H9 (cell line): ENCODE measurements around the gene GLYATL1B. TPM values are rescaled to one million over a fixed set of nuclear protein-coding genes. Genes with fewer than 3 reads are reported as not detected.
"Not testable (repeated sequence)": the region's sequence is repeated elsewhere in the genome, so short reads cannot be mapped to it uniquely, and the experiment has no call there.

Experiments used
- DNase-seq: peaks from one replicate; pipeline ENCODE4 v3.0.0-alpha.2; 2017
- H2AFZ ChIP-seq: one replicate; pipeline ENCODE4 v1.6.1; 2013; ENCODE audit warnings: mild to moderate bottlenecking, low read length, control low read depth, moderate library complexity
- H2AK5ac ChIP-seq: 2 replicates; pipeline ENCODE4 v1.6.1; 2013; ENCODE audit warnings: low read length, control low read depth, mixed read lengths; ENCODE audit not compliant: insufficient read length
- H2BK120ac ChIP-seq: one replicate; pipeline ENCODE4 v1.6.1; 2013; ENCODE audit warnings: low read depth, mild to moderate bottlenecking, low read length, control low read depth, inconsistent platforms; ENCODE audit not compliant: poor library complexity, severe bottlenecking
- H2BK12ac ChIP-seq: 2 replicates; pipeline ENCODE4 v1.6.1; 2013; ENCODE audit warnings: low read length, control low read depth, mixed read lengths, low read depth; ENCODE audit not compliant: insufficient read length
- H2BK15ac ChIP-seq: 2 replicates; pipeline ENCODE4 v1.6.1; 2013; ENCODE audit warnings: low read depth, low read length, control low read depth
- H2BK20ac ChIP-seq: one replicate; pipeline ENCODE4 v1.6.1; 2013; ENCODE audit warnings: low read depth, mild to moderate bottlenecking, low read length, control low read depth, inconsistent platforms; ENCODE audit not compliant: poor library complexity, severe bottlenecking
- H2BK5ac ChIP-seq: 2 replicates; pipeline ENCODE4 v1.6.1; 2013; ENCODE audit warnings: low read length, control low read depth, mixed read lengths; ENCODE audit not compliant: insufficient read length
- H3K14ac ChIP-seq: 2 replicates; pipeline ENCODE4 v1.6.1; 2013; ENCODE audit warnings: low read length, control low read depth; ENCODE audit not compliant: insufficient read depth
- H3K18ac ChIP-seq: 2 replicates; pipeline ENCODE4 v1.6.1; 2013; ENCODE audit warnings: low read depth, mild to moderate bottlenecking, mixed read lengths, low read length, control low read depth; ENCODE audit not compliant: insufficient read length
- H3K23ac ChIP-seq: 2 replicates; pipeline ENCODE4 v1.6.1; 2013; ENCODE audit warnings: low read length, control low read depth, mixed read lengths, low read depth; ENCODE audit not compliant: insufficient read length
- H3K23me2 ChIP-seq: 2 replicates; pipeline ENCODE4 v1.6.1; 2013; ENCODE audit warnings: low read depth, mild to moderate bottlenecking, mixed read lengths, low read length, control low read depth; ENCODE audit not compliant: insufficient read length, poor library complexity, severe bottlenecking
- H3K27ac ChIP-seq: 2 replicates; pipeline ENCODE4 v1.5.1; 2013; ENCODE audit warnings: low read length, control low read depth, mixed read lengths, low read depth; ENCODE audit not compliant: insufficient read length
- H3K27me3 ChIP-seq: 2 replicates; pipeline ENCODE4 v1.6.1; 2013; ENCODE audit warnings: low read length, control low read depth, inconsistent platforms; ENCODE audit not compliant: insufficient read depth
- H3K4ac ChIP-seq: 2 replicates; pipeline ENCODE4 v1.6.1; 2013; ENCODE audit warnings: low read depth, mild to moderate bottlenecking, control low read depth, inconsistent platforms, low read length, moderate library complexity
- H3K4me1 ChIP-seq: 2 replicates; pipeline ENCODE4 v1.6.1; 2013; ENCODE audit warnings: low read length, control low read depth, inconsistent platforms; ENCODE audit not compliant: insufficient read depth
- H3K4me2 ChIP-seq: 2 replicates; pipeline ENCODE4 v1.6.1; 2013; ENCODE audit warnings: low read length, control low read depth, mixed read lengths; ENCODE audit not compliant: insufficient read length, insufficient read depth
- H3K56ac ChIP-seq: 2 replicates; pipeline ENCODE4 v1.6.1; 2013; ENCODE audit warnings: low read depth, mild to moderate bottlenecking, mixed read lengths, low read length, control low read depth; ENCODE audit not compliant: insufficient read length
- H3K79me1 ChIP-seq: 2 replicates; pipeline ENCODE4 v1.6.1; 2013; ENCODE audit warnings: low read depth, mild to moderate bottlenecking, moderate library complexity, low read length, control low read depth, inconsistent platforms; ENCODE audit not compliant: insufficient read depth, poor library complexity, severe bottlenecking
- H3K79me2 ChIP-seq: 2 replicates; pipeline ENCODE4 v1.6.1; 2013; ENCODE audit warnings: low read length, control low read depth, inconsistent platforms; ENCODE audit not compliant: insufficient read depth
- H3K9ac ChIP-seq: 2 replicates; pipeline ENCODE4 v1.6.1; 2013; ENCODE audit warnings: low read length, control low read depth, mixed read lengths; ENCODE audit not compliant: insufficient read length; ENCODE audit errors: extremely low read depth
- H3K9me3 ChIP-seq: one replicate; pipeline ENCODE4 v1.6.1; 2013; ENCODE audit warnings: low read depth, low read length, inconsistent platforms; ENCODE audit not compliant: control insufficient read depth
- H3T11ph ChIP-seq: one replicate; pipeline ENCODE4 v1.6.1; 2013; ENCODE audit warnings: mild to moderate bottlenecking, low read length, control low read depth, inconsistent platforms
- H4K20me1 ChIP-seq: one replicate; pipeline ENCODE4 v1.6.1; 2013; ENCODE audit not compliant: control insufficient read depth, insufficient read length, insufficient read depth
- H4K5ac ChIP-seq: 2 replicates; pipeline ENCODE4 v1.6.1; 2013; ENCODE audit warnings: low read depth, mild to moderate bottlenecking, mixed read lengths, low read length, control low read depth; ENCODE audit not compliant: insufficient read length
- H4K8ac ChIP-seq: replicated peaks from 2 replicates; pipeline ENCODE4 v1.6.1; 2013; ENCODE audit warnings: low read length, control low read depth, mixed read lengths, low read depth; ENCODE audit not compliant: insufficient read length
- H4K91ac ChIP-seq: 2 replicates; pipeline ENCODE4 v1.6.1; 2013; ENCODE audit warnings: low read depth, mild to moderate bottlenecking, moderate library complexity, mixed read lengths, low read length, control low read depth; ENCODE audit not compliant: insufficient read length
- H3K27ac Mint-ChIP-seq, 3 experiments: 2 replicates in 2 of 3; 3 replicates in 1 of 3; pipeline ENCODE4 v1.8.0; 2020 to 2021; ENCODE audit warnings: mixed read lengths in 3 of 3, mild to moderate bottlenecking in 1 of 3, moderate library complexity in 1 of 3
- H3K27me3 Mint-ChIP-seq: 2 replicates; pipeline ENCODE4 v1.8.0; 2021; ENCODE audit warnings: low read depth, mild to moderate bottlenecking, moderate library complexity, mixed read lengths
- H3K36me3 Mint-ChIP-seq, 3 experiments: 2 replicates in 2 of 3; 3 replicates in 1 of 3; pipeline ENCODE4 v1.8.0; 2020 to 2021; ENCODE audit warnings: low read depth in 3 of 3, mixed read lengths in 3 of 3; ENCODE audit not compliant: insufficient read depth in 1 of 3
- H3K4me1 Mint-ChIP-seq, 2 experiments: 2 replicates each; pipeline ENCODE4 v1.8.0; 2020; ENCODE audit warnings: mixed read lengths in 2 of 2
- H3K4me3 Mint-ChIP-seq, 2 experiments: 2 replicates in 1 of 2; 3 replicates in 1 of 2; pipeline ENCODE4 v1.8.0; 2020 to 2021; ENCODE audit warnings: mild to moderate bottlenecking in 2 of 2, mixed read lengths in 2 of 2, moderate library complexity in 1 of 2
- H3K9me3 Mint-ChIP-seq, 2 experiments: 2 replicates in 1 of 2; 3 replicates in 1 of 2; pipeline ENCODE4 v1.8.0; 2020; ENCODE audit warnings: mild to moderate bottlenecking in 2 of 2, mixed read lengths in 2 of 2, moderate library complexity in 1 of 2
- CTCF ChIP-seq: fragments of 200-600 bp; sonication (generic); conservative IDR thresholded peaks from 3 replicates; pipeline ENCODE4 v1.8.0; 2021; ENCODE audit warnings: antibody characterized with exemption, mild to moderate bottlenecking
- WGBS: extraction: QIAGEN DNeasy Blood & Tissue Kit; methylation state at CpG from one replicate; pipeline ENCODE4 v1.1.7; 2013; ENCODE audit warnings: missing lambda C conversion rate, low lambda C conversion rate, mixed read lengths; ENCODE audit not compliant: insufficient read length; ENCODE audit errors: extremely low coverage; 5-methylcytosine and 5-hydroxymethylcytosine counted together
- total RNA-seq: library from RNA; stranded (reverse); gene quantifications from 2 replicates; pipeline ENCODE4 v1.2.1, GENCODE V29; 2021

GLYATL1B gene
- total RNA-seq, 1 experiment from 2014 or later: not detected

- Histone ChIP-seq H3K23ac (no peak overlapping the region), H3K79me2 (no peaks in the 10 kb centered on the region), H3K4me2 (no peak overlapping the region), H3K4me1 (no peaks in the 10 kb centered on the region), H3K23me2 (no peaks in the 10 kb centered on the region), H2BK20ac (no peak overlapping the region), H3K4ac (no peak overlapping the region), H2BK5ac (no peak overlapping the region), H2BK15ac (no peak overlapping the region), H3K9ac (no peak overlapping the region), H3K79me1 (no peaks in the 10 kb centered on the region), H3K27me3 (no peaks in the 10 kb centered on the region), H3K56ac (no peak overlapping the region), H3K9me3 (no peaks in the 10 kb centered on the region), H3K18ac (no peak overlapping the region), H3K14ac (no peak overlapping the region), H2AK5ac (no peak overlapping the region), H4K8ac (no peak overlapping the region), H4K91ac (no peak overlapping the region), H3T11ph (no peak overlapping the region), H4K5ac (no peak overlapping the region), H3K27ac (no peak overlapping the region), H2BK120ac (no peak overlapping the region), H4K20me1 (no peaks in the 10 kb centered on the region), H2BK12ac (no peak overlapping the region), H2AFZ (no peak overlapping the region)
- no peak for TF ChIP-seq CTCF
- Mint-ChIP-seq H3K9me3 (peaks cover 0 to 2% of the 10 kb centered on the region in 2 experiments; a peak in 2 of 5 replicates), H3K4me1 (no peaks in the 10 kb centered on the region), H3K27me3 (no peaks in the 10 kb centered on the region), H3K4me3 (no peak overlapping the region), H3K36me3 (no peaks in the 10 kb centered on the region; a peak in 1 of 7 replicates), H3K27ac (no peak overlapping the region; a peak in 1 of 7 replicates)
- DNase-seq: no peak
- no CpG with 5 or more reads among the region's 3 CpGs for WGBS
Observed at GRCh38 chr11:59040607-59041006, 45.5 kb upstream of the GLYATL1B start.

- not testable (repeated sequence) for H3K27ac ChIP-seq, H3T11ph ChIP-seq, H3K23ac ChIP-seq, H3K27me3 ChIP-seq, H2BK15ac ChIP-seq, H2AK5ac ChIP-seq, H3K14ac ChIP-seq, H4K5ac ChIP-seq, H3K9me3 ChIP-seq, H3K4me3 Mint-ChIP-seq, H2BK120ac ChIP-seq, H3K9ac ChIP-seq, H3K79me1 ChIP-seq, H3K18ac ChIP-seq, DNase-seq, H2AFZ ChIP-seq, H2BK20ac ChIP-seq, H3K36me3 Mint-ChIP-seq, H4K91ac ChIP-seq, H3K27ac Mint-ChIP-seq, H3K23me2 ChIP-seq, H3K9me3 Mint-ChIP-seq, H2BK12ac ChIP-seq, H3K4ac ChIP-seq, H4K20me1 ChIP-seq, H3K4me2 ChIP-seq, H3K27me3 Mint-ChIP-seq, H3K4me1 ChIP-seq, H3K56ac ChIP-seq, H3K79me2 ChIP-seq, H4K8ac ChIP-seq, H2BK5ac ChIP-seq
- WGBS: no CpG with 5 or more reads among the region's 1 CpG
- H3K4me1 Mint-ChIP-seq: peaks cover 30 to 38% of the 10 kb centered on the region in 2 experiments
Observed at GRCh38 chr11:59051383-59051782, 34.7 kb upstream of the GLYATL1B start.
